HFFc6 (cell line): Measurements from ENCODE around the gene CCDC51. TPM values are rescaled to one million over a fixed set of nuclear protein-coding genes. Genes with fewer than 3 reads are reported as not detected.

Experiments used
- DNase-seq: peaks from one replicate; pipeline ENCODE4 v3.0.0-alpha.2; 2018
- H3K27ac Mint-ChIP-seq: 2 replicates; pipeline ENCODE4 v1.8.0; 2020; ENCODE audit warnings: mild to moderate bottlenecking, mixed read lengths
- H3K27me3 Mint-ChIP-seq: 2 replicates; pipeline ENCODE4 v1.8.0; 2021; ENCODE audit warnings: mild to moderate bottlenecking, moderate library complexity, mixed read lengths; ENCODE audit not compliant: insufficient read depth
- H3K36me3 Mint-ChIP-seq: 2 replicates; pipeline ENCODE4 v1.8.0; 2021; ENCODE audit warnings: low read depth, mixed read lengths
- H3K4me1 Mint-ChIP-seq: 2 replicates; pipeline ENCODE4 v1.8.0; 2020; ENCODE audit warnings: low read depth, mixed read lengths
- H3K4me3 Mint-ChIP-seq: 2 replicates; pipeline ENCODE4 v1.8.0; 2020; ENCODE audit warnings: mild to moderate bottlenecking, moderate library complexity, mixed read lengths
- H3K9me3 Mint-ChIP-seq: 2 replicates; pipeline ENCODE4 v1.8.0; 2020; ENCODE audit warnings: mild to moderate bottlenecking, mixed read lengths
- total RNA-seq, 6 experiments: library from RNA; stranded (reverse); fragmentation: NEBNext Ultra II Directional; extraction: Animal tissue kit (Norgen Biotek cat#: 25700); gene quantifications; 2 replicates in 1 of 6; 3 replicates in 5 of 6; pipeline ENCODE4 v1.2.3, GENCODE V29; 2021
- TF ChIP-seq, protein P1 (sequence below): fragments of 200-600 bp; sonication (generic); IDR thresholded peaks from 2 replicates; pipeline ENCODE4 v1.5.0; 2021; ENCODE audit warnings: antibody characterized with exemption, mild to moderate bottlenecking

Gene CCDC51
- total RNA-seq, 6 experiments from 2014 or later: 10.1 to 15.3 (median 12.5) TPM

GRCh38 chr3:48406443-48407431 is 33.2 kb downstream of the CCDC51 start:
- Mint-ChIP-seq H3K36me3 (peaks cover 5% of the 10 kb centered on the region; the same call in 1 of the 2 replicates), H3K27ac (no peak overlapping the region), H3K9me3 (no peaks in the 10 kb centered on the region), H3K4me3 (no peak overlapping the region), H3K27me3 (no peaks in the 10 kb centered on the region), H3K4me1 (peaks cover 12% of the 10 kb centered on the region)
- TF ChIP-seq, protein P1, sequence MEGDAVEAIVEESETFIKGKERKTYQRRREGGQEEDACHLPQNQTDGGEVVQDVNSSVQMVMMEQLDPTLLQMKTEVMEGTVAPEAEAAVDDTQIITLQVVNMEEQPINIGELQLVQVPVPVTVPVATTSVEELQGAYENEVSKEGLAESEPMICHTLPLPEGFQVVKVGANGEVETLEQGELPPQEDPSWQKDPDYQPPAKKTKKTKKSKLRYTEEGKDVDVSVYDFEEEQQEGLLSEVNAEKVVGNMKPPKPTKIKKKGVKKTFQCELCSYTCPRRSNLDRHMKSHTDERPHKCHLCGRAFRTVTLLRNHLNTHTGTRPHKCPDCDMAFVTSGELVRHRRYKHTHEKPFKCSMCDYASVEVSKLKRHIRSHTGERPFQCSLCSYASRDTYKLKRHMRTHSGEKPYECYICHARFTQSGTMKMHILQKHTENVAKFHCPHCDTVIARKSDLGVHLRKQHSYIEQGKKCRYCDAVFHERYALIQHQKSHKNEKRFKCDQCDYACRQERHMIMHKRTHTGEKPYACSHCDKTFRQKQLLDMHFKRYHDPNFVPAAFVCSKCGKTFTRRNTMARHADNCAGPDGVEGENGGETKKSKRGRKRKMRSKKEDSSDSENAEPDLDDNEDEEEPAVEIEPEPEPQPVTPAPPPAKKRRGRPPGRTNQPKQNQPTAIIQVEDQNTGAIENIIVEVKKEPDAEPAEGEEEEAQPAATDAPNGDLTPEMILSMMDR: no peak
- no peak for DNase-seq

GRCh38 chr3:48405971-48406370 is 33.9 kb downstream of the CCDC51 start:
- no peak overlapping the region for H3K4me3 Mint-ChIP-seq

GRCh38 chr3:48405343-48405881 is 34.5 kb downstream of the CCDC51 start:
- peaks cover 5% of the 10 kb centered on the region; the same call in 1 of the 2 replicates for H3K36me3 Mint-ChIP-seq
- no peaks in the 10 kb centered on the region for H3K9me3 Mint-ChIP-seq
- DNase-seq: no peak
- H3K27ac Mint-ChIP-seq: no peak overlapping the region
- no peak overlapping the region for H3K4me3 Mint-ChIP-seq
- peaks cover 23% of the 10 kb centered on the region for H3K4me1 Mint-ChIP-seq
- H3K27me3 Mint-ChIP-seq: no peaks in the 10 kb centered on the region
- TF ChIP-seq, protein P1: no peak

More at GRCh38 chr3:48405971-48406370, 33.9 kb downstream of the CCDC51 start:
- TF ChIP-seq, protein P1: no peak
- no peak overlapping the region for H3K27ac Mint-ChIP-seq
- no peaks in the 10 kb centered on the region for H3K9me3 Mint-ChIP-seq
- H3K27me3 Mint-ChIP-seq: no peaks in the 10 kb centered on the region
- H3K36me3 Mint-ChIP-seq: peaks cover 5% of the 10 kb centered on the region; the same call in 1 of the 2 replicates
- no peak for DNase-seq
- H3K4me1 Mint-ChIP-seq: peaks cover 19% of the 10 kb centered on the region

DNA sequence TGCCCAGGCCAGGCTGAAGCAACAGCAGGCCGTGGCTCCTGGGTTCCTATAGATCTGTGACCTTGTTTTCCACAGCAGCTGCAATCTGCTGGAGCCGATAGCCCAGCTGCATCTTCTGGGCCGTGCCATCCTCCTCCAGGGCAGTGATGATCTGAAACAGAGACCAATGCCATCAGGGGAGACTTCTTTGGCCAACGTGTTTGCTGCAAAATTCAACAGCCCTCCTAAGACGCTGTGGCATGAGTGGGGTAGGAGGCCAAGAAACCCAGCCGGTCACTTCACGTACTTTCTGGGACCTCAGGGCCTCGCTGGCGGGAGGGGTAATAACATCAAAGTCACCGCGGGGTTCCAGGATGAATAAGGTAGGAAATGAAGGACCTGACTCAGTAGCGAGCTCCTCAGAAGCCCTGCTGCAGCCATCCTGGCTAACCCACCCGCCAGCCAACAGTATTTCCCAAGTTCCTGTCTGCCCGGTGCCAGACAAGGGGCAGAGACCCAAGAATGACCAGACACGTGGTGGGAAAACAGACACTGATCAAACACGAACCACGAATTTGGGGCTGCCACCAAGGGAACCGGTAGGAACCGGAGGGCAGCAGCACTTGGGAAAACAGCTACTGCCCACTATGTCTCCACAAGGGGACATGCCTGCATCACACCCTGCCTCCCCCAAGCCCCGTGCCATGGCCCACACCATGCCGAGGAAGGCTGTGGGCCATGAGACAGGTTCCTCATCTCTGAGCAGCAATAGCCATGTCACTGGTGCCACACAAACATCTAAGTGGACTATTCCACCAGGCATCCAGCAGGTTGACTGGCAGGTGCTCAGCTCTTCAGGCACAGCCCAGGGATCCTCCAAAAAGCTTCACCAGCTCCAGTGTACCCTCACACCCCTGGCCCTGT is 35.2 kb downstream of the CCDC51 start:
- TF ChIP-seq, protein P1: no peak
- H3K4me1 Mint-ChIP-seq: peaks cover 23% of the 10 kb centered on the region
- H3K27me3 Mint-ChIP-seq: no peaks in the 10 kb centered on the region
- H3K36me3 Mint-ChIP-seq: peaks cover 5% of the 10 kb centered on the region; the same call in 1 of the 2 replicates
- no peak overlapping the region for H3K27ac Mint-ChIP-seq
- H3K9me3 Mint-ChIP-seq: no peaks in the 10 kb centered on the region
- no peak for DNase-seq
- H3K4me3 Mint-ChIP-seq: no peak overlapping the region
